ENCODE measurements around the gene SPTBN2.

Gene SPTBN2

GRCh38 chr11:66723693-66724092 lies 5.3 kb downstream of the SPTBN2 start:
- DNase-seq: no peak

GRCh38 chr11:66722745-66723651 lies 6.0 kb downstream of the SPTBN2 start:
- no peak for DNase-seq

- no peak for DNase-seq
These were observed 7.1 kb downstream of the SPTBN2 start for GRCh38 chr11:66721939-66722338.

GRCh38 chr11:66720899-66721470 lies 8.0 kb downstream of the SPTBN2 start:
- DNase-seq: no peak

GRCh38 chr11:66720223-66720898 lies 8.7 kb downstream of the SPTBN2 start:
- DNase-seq: peak in 1 of 4 experiments; percentile 11

- no peak for DNase-seq
These were observed 9.7 kb downstream of the SPTBN2 start for GRCh38 chr11:66719111-66719872.

- DNase-seq: no peak
These were observed 10.6 kb downstream of the SPTBN2 start for GRCh38 chr11:66718320-66718971.

- no peak for DNase-seq
These were observed 11.1 kb downstream of the SPTBN2 start for GRCh38 chr11:66717925-66718319.

- DNase-seq: no peak
These were observed 12.0 kb downstream of the SPTBN2 start for GRCh38 chr11:66716996-66717395.

- DNase-seq: no peak
These were observed 13.5 kb downstream of the SPTBN2 start for GRCh38 chr11:66715346-66716085.

- DNase-seq: no peak
These were observed 15.1 kb downstream of the SPTBN2 start for GRCh38 chr11:66713746-66714480.

- DNase-seq: no peak
These were observed 18.6 kb downstream of the SPTBN2 start for GRCh38 chr11:66710384-66710930.

- no peak for DNase-seq
These were observed 20.3 kb downstream of the SPTBN2 start for GRCh38 chr11:66708701-66709100.

- no peak for DNase-seq
These were observed 20.9 kb downstream of the SPTBN2 start for GRCh38 chr11:66708094-66708493.

- no peak for DNase-seq
These were observed 21.5 kb downstream of the SPTBN2 start for GRCh38 chr11:66707486-66707885.

GRCh38 chr11:66706989-66707388 lies 22.0 kb downstream of the SPTBN2 start:
- DNase-seq: no peak

- no peak for DNase-seq
These were observed 23.3 kb downstream of the SPTBN2 start for GRCh38 chr11:66705587-66706335.

GRCh38 chr11:66704659-66705360 lies 24.2 kb downstream of the SPTBN2 start:
- no peak for DNase-seq
